ENCODE data around the gene DCPS. TPM values are rescaled to one million over a fixed set of nuclear protein-coding genes. Genes with fewer than 3 reads are reported as not detected.
"Not testable (repeated sequence)": the region's sequence is repeated elsewhere in the genome, so short reads cannot be mapped to it uniquely, and the experiment has no call there.

The DCPS gene
- total RNA-seq, 1 experiment from 2014 or later = 21.4 TPM

- no peak for DNase-seq
- H3K4me3 ChIP-seq (ENCODE audit: insufficient read depth, low read depth, low read length) = no peak overlapping the region
- H3K27me3 ChIP-seq (ENCODE audit: control insufficient read depth, insufficient read depth, low read length) = no peaks in the 10 kb centered on the region
- H3K36me3 ChIP-seq (replicated peaks; ENCODE audit: control insufficient read depth, insufficient read depth, low read length) = no peaks in the 10 kb centered on the region; the same call in 1 of the 2 replicates
Measured at GRCh38 chr11:126362879-126363655, 59.2 kb downstream of the DCPS start.

GRCh38 chr11:126363706-126364248 is 59.9 kb downstream of the DCPS start:
- Histone ChIP-seq H3K4me3 (ENCODE audit: insufficient read depth, low read depth, low read length) (no peak overlapping the region), H3K27me3 (ENCODE audit: control insufficient read depth, insufficient read depth, low read length) (no peaks in the 10 kb centered on the region), H3K36me3 (replicated peaks; ENCODE audit: control insufficient read depth, insufficient read depth, low read length) (no peaks in the 10 kb centered on the region)
- no peak for DNase-seq

GRCh38 chr11:126364735-126365134 is 60.9 kb downstream of the DCPS start:
- not testable (repeated sequence) for DNase-seq; H3K36me3 ChIP-seq (replicated peaks; ENCODE audit: control insufficient read depth, insufficient read depth, low read length); H3K4me3 ChIP-seq (ENCODE audit: insufficient read depth, low read depth, low read length); H3K27me3 ChIP-seq (ENCODE audit: control insufficient read depth, insufficient read depth, low read length)

- DNase-seq; H3K36me3 ChIP-seq (replicated peaks; ENCODE audit: control insufficient read depth, insufficient read depth, low read length); H3K4me3 ChIP-seq (ENCODE audit: insufficient read depth, low read depth, low read length): not testable (repeated sequence)
Measured at GRCh38 chr11:126365508-126365907, 61.6 kb downstream of the DCPS start.

GRCh38 chr11:126366064-126366822 is 62.4 kb downstream of the DCPS start:
- H3K27me3 ChIP-seq (ENCODE audit: control insufficient read depth, insufficient read depth, low read length) = no peaks in the 10 kb centered on the region
- H3K36me3 ChIP-seq (replicated peaks; ENCODE audit: control insufficient read depth, insufficient read depth, low read length) = no peaks in the 10 kb centered on the region
- peak; percentile 58 for DNase-seq
- peak overlapping the region; percentile 7; the same call in 1 of the 2 replicates for H3K4me3 ChIP-seq (ENCODE audit: insufficient read depth, low read depth, low read length)

More at GRCh38 chr11:126365508-126365907, 61.6 kb downstream of the DCPS start:
- not testable (repeated sequence) for H3K27me3 ChIP-seq (ENCODE audit: control insufficient read depth, insufficient read depth, low read length)

GRCh38 chr11:126366823-126367654 is 63.2 kb downstream of the DCPS start:
- peak overlapping the region; percentile 7; the same call in 1 of the 2 replicates for H3K4me3 ChIP-seq (ENCODE audit: insufficient read depth, low read depth, low read length)
- H3K27me3 ChIP-seq (ENCODE audit: control insufficient read depth, insufficient read depth, low read length); H3K36me3 ChIP-seq (replicated peaks; ENCODE audit: control insufficient read depth, insufficient read depth, low read length): not testable (repeated sequence)
- DNase-seq = peak; percentile 64

GRCh38 chr11:126367806-126368205 is 63.9 kb downstream of the DCPS start:
- H3K4me3 ChIP-seq (ENCODE audit: insufficient read depth, low read depth, low read length); H3K27me3 ChIP-seq (ENCODE audit: control insufficient read depth, insufficient read depth, low read length); H3K36me3 ChIP-seq (replicated peaks; ENCODE audit: control insufficient read depth, insufficient read depth, low read length); DNase-seq: not testable (repeated sequence)

GRCh38 chr11:126368336-126369119 is 64.7 kb downstream of the DCPS start:
- H3K36me3 ChIP-seq (replicated peaks; ENCODE audit: control insufficient read depth, insufficient read depth, low read length); H3K4me3 ChIP-seq (ENCODE audit: insufficient read depth, low read depth, low read length); H3K27me3 ChIP-seq (ENCODE audit: control insufficient read depth, insufficient read depth, low read length); DNase-seq: not testable (repeated sequence)

- DNase-seq = no peak
- no peaks in the 10 kb centered on the region for H3K36me3 ChIP-seq (replicated peaks; ENCODE audit: control insufficient read depth, insufficient read depth, low read length)
- no peaks in the 10 kb centered on the region for H3K27me3 ChIP-seq (ENCODE audit: control insufficient read depth, insufficient read depth, low read length)
- no peak overlapping the region for H3K4me3 ChIP-seq (ENCODE audit: insufficient read depth, low read depth, low read length)
Measured at GRCh38 chr11:126370016-126370415, 66.2 kb downstream of the DCPS start.

- Histone ChIP-seq H3K27me3 (ENCODE audit: control insufficient read depth, insufficient read depth, low read length) (no peaks in the 10 kb centered on the region), H3K4me3 (ENCODE audit: insufficient read depth, low read depth, low read length) (no peak overlapping the region), H3K36me3 (replicated peaks; ENCODE audit: control insufficient read depth, insufficient read depth, low read length) (no peaks in the 10 kb centered on the region)
- no peak for DNase-seq
Measured at GRCh38 chr11:126371595-126371994, 67.7 kb downstream of the DCPS start.

- not testable (repeated sequence) for H3K27me3 ChIP-seq (ENCODE audit: control insufficient read depth, insufficient read depth, low read length); H3K36me3 ChIP-seq (replicated peaks; ENCODE audit: control insufficient read depth, insufficient read depth, low read length); DNase-seq; H3K4me3 ChIP-seq (ENCODE audit: insufficient read depth, low read depth, low read length)
Measured at GRCh38 chr11:126373389-126374066, 69.7 kb downstream of the DCPS start.

GRCh38 chr11:126374562-126375300 is 70.9 kb downstream of the DCPS start:
- H3K4me3 ChIP-seq (ENCODE audit: insufficient read depth, low read depth, low read length); DNase-seq; H3K36me3 ChIP-seq (replicated peaks; ENCODE audit: control insufficient read depth, insufficient read depth, low read length); H3K27me3 ChIP-seq (ENCODE audit: control insufficient read depth, insufficient read depth, low read length): not testable (repeated sequence)

- DNase-seq = no peak
- Histone ChIP-seq H3K27me3 (ENCODE audit: control insufficient read depth, insufficient read depth, low read length) (no peaks in the 10 kb centered on the region), H3K4me3 (ENCODE audit: insufficient read depth, low read depth, low read length) (no peak overlapping the region), H3K36me3 (replicated peaks; ENCODE audit: control insufficient read depth, insufficient read depth, low read length) (no peaks in the 10 kb centered on the region)
Measured at GRCh38 chr11:126375726-126376125, 71.9 kb downstream of the DCPS start.

Data from H7 (cell line).